SJSA1 (cell line): Measurements from ENCODE around the gene NUTM2B. TPM values are rescaled to one million over a fixed set of nuclear protein-coding genes. Genes with fewer than 3 reads are reported as not detected.
"Not testable (repeated sequence)": the region's sequence is repeated elsewhere in the genome, so short reads cannot be mapped to it uniquely, and the experiment has no call there.

Source experiments
- DNase-seq, 2 experiments: peaks; one replicate each; pipeline ENCODE4 v3.0.0-alpha.2; 2015 to 2020; ENCODE audit warnings: low spot score in 2 of 2, low read depth in 1 of 2
- H3K27ac ChIP-seq: fragments of 250-450 bp; sonication (Bioruptor Pico); 2 replicates; pipeline ENCODE4 v1.5.1; 2020; ENCODE audit warnings: mild to moderate bottlenecking, moderate library complexity
- H3K27me3 ChIP-seq: fragments of 250-450 bp; sonication (Bioruptor Pico); replicated peaks from 2 replicates; pipeline ENCODE4 v1.5.1; 2020; ENCODE audit warnings: mild to moderate bottlenecking, moderate library complexity
- H3K36me3 ChIP-seq: fragments of 250-450 bp; sonication (Bioruptor Pico); 2 replicates; pipeline ENCODE4 v1.5.1; 2020; ENCODE audit warnings: mild to moderate bottlenecking
- H3K4me1 ChIP-seq: fragments of 250-450 bp; sonication (Bioruptor Pico); replicated peaks from 2 replicates; pipeline ENCODE4 v1.6.1; 2021; ENCODE audit warnings: mild to moderate bottlenecking
- H3K4me3 ChIP-seq: fragments of 250-450 bp; sonication (Bioruptor Pico); 2 replicates; pipeline ENCODE4 v1.5.1; 2020; ENCODE audit warnings: mild to moderate bottlenecking
- H3K9me3 ChIP-seq: fragments of 250-450 bp; sonication (Bioruptor Pico); replicated peaks from 2 replicates; pipeline ENCODE4 v1.5.1; 2020; ENCODE audit warnings: mild to moderate bottlenecking
- total RNA-seq: library from RNA; depleted of rRNA; stranded (reverse); fragments of >200 nt; shearing (Covaris generic); gene quantifications from 2 replicates; pipeline ENCODE4 v1.2.3, GENCODE V29; 2014; rRNA removed

NUTM2B gene
- total RNA-seq, 1 experiment from 2014 or later = not detected

- H3K27me3 ChIP-seq, H3K4me1 ChIP-seq, H3K36me3 ChIP-seq, DNase-seq, H3K4me3 ChIP-seq, H3K9me3 ChIP-seq, H3K27ac ChIP-seq: not testable (repeated sequence)
Observed at GRCh38 chr10:79700381-79700944, 2.6 kb upstream of the NUTM2B start.

- not testable (repeated sequence) for H3K27ac ChIP-seq, H3K36me3 ChIP-seq, H3K9me3 ChIP-seq, DNase-seq, H3K4me1 ChIP-seq, H3K27me3 ChIP-seq, H3K4me3 ChIP-seq
Observed at GRCh38 chr10:79707017-79707416, 4.0 kb downstream of the NUTM2B start.

GRCh38 chr10:79714976-79715375 lies 11.9 kb downstream of the NUTM2B start:
- not testable (repeated sequence) for DNase-seq, H3K4me3 ChIP-seq, H3K4me1 ChIP-seq, H3K27me3 ChIP-seq, H3K9me3 ChIP-seq, H3K27ac ChIP-seq, H3K36me3 ChIP-seq

GRCh38 chr10:79716917-79717579 lies 14.0 kb downstream of the NUTM2B start:
- H3K4me1 ChIP-seq, H3K27ac ChIP-seq, H3K4me3 ChIP-seq, H3K9me3 ChIP-seq, H3K36me3 ChIP-seq, H3K27me3 ChIP-seq: not testable (repeated sequence)
- DNase-seq = peak in 1 of 2 experiments; percentile 54

- not testable (repeated sequence) for H3K4me3 ChIP-seq, H3K36me3 ChIP-seq, H3K4me1 ChIP-seq, H3K9me3 ChIP-seq, H3K27ac ChIP-seq, H3K27me3 ChIP-seq, DNase-seq
Observed at GRCh38 chr10:79720000-79720399, 17.0 kb downstream of the NUTM2B start.

GRCh38 chr10:79726620-79727019 lies 23.6 kb downstream of the NUTM2B start:
- not testable (repeated sequence) for H3K36me3 ChIP-seq, H3K27ac ChIP-seq, H3K9me3 ChIP-seq, H3K27me3 ChIP-seq, H3K4me3 ChIP-seq, H3K4me1 ChIP-seq, DNase-seq

GRCh38 chr10:79744844-79745243 lies 41.8 kb downstream of the NUTM2B start:
- H3K4me3 ChIP-seq, H3K27me3 ChIP-seq, H3K36me3 ChIP-seq, H3K4me1 ChIP-seq, H3K27ac ChIP-seq, H3K9me3 ChIP-seq, DNase-seq: not testable (repeated sequence)

- not testable (repeated sequence) for DNase-seq, H3K9me3 ChIP-seq, H3K36me3 ChIP-seq, H3K27me3 ChIP-seq, H3K4me1 ChIP-seq, H3K27ac ChIP-seq, H3K4me3 ChIP-seq
Observed at GRCh38 chr10:79748510-79748909, 45.5 kb downstream of the NUTM2B start.

- H3K4me1 ChIP-seq, H3K9me3 ChIP-seq, H3K27ac ChIP-seq, H3K36me3 ChIP-seq, H3K4me3 ChIP-seq, H3K27me3 ChIP-seq, DNase-seq: not testable (repeated sequence)
Observed at GRCh38 chr10:79753601-79754000, 50.6 kb downstream of the NUTM2B start.

GRCh38 chr10:79758297-79758993 lies 55.4 kb downstream of the NUTM2B start:
- H3K36me3 ChIP-seq, DNase-seq, H3K27ac ChIP-seq, H3K4me3 ChIP-seq, H3K4me1 ChIP-seq, H3K9me3 ChIP-seq, H3K27me3 ChIP-seq: not testable (repeated sequence)

Other genes with a start within 250 kb of the NUTM2B start
- 0.09 and 0.58 TPM in 2 replicates for gene EIF5AL1, start 190.7 kb upstream of the NUTM2B start, total RNA-seq
- not detected in 2 replicates for gene SFTPA2, start 142.8 kb upstream of the NUTM2B start, total RNA-seq
- gene SFTPA1, start 92.3 kb upstream of the NUTM2B start, total RNA-seq = not detected in 2 replicates
- 0.05 TPM in 1 of 2 replicates, not detected in the other for gene NUTM2E, start 123.5 kb downstream of the NUTM2B start, total RNA-seq
- gene SFTPD, start 245.9 kb downstream of the NUTM2B start, total RNA-seq = 0.29 TPM in 1 of 2 replicates, not detected in the other